AML-193 (cell line): ENCODE measurements around the gene A2M.

Experiments used
- DNase-seq, 2 experiments: peaks; one replicate each; lab custom pipeline; 2025; lab: John Stamatoyannopoulos, UW

A2M gene

DNA sequence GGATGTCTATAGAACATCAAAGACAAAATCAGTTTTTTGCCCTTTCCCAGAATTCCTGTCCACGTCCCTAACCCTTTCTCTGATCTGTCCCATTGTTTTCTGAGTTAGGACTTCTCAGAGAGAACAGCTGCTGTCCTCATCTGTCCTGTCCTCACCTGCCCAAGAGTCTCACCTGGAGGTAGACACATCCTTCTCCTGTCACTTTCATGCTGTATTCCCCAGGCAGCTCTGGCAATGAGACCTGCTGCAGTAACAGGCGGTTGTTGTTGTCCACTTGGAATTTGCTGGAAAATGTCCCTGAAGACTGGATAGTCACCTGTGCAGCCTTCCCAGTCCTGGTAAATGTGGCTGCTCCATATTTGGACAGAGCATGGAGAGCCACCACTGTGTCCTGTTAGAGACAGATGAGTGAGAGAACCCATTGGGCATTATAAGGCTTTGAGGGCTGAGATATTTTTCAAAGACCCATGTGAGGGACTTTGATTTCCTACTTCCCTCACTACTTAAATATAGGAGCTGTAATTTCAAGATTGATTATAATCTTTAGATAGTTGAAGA lies 43.2 kb downstream of the A2M start:
- no peak for DNase-seq

GRCh38 chr12:9071969-9072368 lies 43.8 kb downstream of the A2M start:
- DNase-seq, result no peak

GRCh38 chr12:9071518-9071917 lies 44.2 kb downstream of the A2M start:
- no peak for DNase-seq

- DNase-seq, result no peak
Observed at GRCh38 chr12:9070351-9070750, 45.4 kb downstream of the A2M start.

GRCh38 chr12:9068600-9068999 lies 47.1 kb downstream of the A2M start:
- DNase-seq, result no peak

DNA sequence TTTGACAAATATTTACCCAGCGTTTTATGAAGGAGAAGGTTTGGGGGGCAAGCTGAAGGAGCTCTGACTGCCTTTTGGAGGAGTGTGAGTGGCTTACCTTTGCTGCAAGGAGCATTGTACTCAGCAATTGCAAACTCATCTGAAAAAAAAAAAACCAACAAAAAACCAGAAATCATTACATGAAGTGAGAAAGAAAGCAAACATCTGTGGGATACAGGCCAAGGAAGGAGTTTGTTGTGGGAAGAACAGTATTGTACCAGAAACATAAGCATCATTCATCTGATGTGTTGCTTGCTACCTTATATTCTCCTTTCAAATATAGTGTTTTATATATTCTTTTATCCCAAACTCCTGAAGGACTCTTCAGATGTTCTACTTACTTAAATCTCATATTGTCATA lies 47.6 kb downstream of the A2M start:
- DNase-seq, result no peak

- DNase-seq, result no peak
Observed at GRCh38 chr12:9066755-9067423, 48.8 kb downstream of the A2M start.

GRCh38 chr12:9066183-9066623 lies 49.5 kb downstream of the A2M start:
- DNase-seq, result no peak

- no peak for DNase-seq
Observed at GRCh38 chr12:9065607-9065856, 50.2 kb downstream of the A2M start.

GRCh38 chr12:9064815-9065606 lies 50.7 kb downstream of the A2M start:
- no peak for DNase-seq

- DNase-seq, result no peak
Observed at GRCh38 chr12:9064201-9064814, 51.4 kb downstream of the A2M start.

DNA sequence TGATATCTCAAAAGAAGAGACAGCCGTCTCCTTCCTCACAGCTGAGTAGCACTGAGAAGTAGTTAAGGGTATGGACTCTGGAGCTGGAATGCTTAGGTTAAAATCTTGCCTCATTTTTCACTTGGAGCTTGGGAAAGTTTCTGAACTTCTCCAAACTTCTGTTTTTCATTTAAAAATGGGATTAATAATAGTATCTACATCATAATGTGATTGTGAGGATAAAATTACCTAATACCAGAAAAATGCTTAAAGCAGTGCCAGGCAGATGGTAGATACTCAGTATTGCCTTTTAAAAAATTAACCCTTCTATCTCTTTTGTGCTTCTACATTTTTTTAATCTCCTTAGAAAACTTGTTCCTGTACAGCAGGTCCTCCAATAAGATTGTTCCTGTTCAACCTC lies 63.1 kb downstream of the A2M start:
- no peak for DNase-seq

GRCh38 chr12:9051158-9051550 lies 64.6 kb downstream of the A2M start:
- no peak for DNase-seq

GRCh38 chr12:9050521-9051157 lies 65.1 kb downstream of the A2M start:
- DNase-seq, result no peak

- peak; percentile 66 to 71 for DNase-seq
Observed at GRCh38 chr12:9049520-9050133, 66.1 kb downstream of the A2M start.

GRCh38 chr12:9048930-9049329 lies 66.8 kb downstream of the A2M start:
- no peak for DNase-seq

DNA sequence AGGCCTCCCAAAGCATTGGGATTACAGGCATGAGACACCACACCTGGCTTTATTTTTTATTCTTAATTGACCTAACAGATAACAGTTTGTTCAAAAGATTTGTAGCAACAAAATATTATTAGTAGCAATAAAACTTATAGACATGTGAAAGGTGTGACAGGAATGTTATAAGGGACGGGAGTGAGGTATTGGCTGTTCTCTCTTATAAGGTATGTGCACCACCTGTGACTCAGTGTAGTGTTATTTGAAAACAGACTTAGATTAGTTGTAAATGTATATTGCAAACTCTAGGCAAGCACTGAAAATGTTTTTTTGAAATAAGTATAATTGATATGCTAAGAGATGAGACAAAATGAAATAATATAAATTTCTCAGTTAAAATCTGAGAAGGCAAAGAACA lies 68.6 kb downstream of the A2M start:
- DNase-seq, result no peak

DNA sequence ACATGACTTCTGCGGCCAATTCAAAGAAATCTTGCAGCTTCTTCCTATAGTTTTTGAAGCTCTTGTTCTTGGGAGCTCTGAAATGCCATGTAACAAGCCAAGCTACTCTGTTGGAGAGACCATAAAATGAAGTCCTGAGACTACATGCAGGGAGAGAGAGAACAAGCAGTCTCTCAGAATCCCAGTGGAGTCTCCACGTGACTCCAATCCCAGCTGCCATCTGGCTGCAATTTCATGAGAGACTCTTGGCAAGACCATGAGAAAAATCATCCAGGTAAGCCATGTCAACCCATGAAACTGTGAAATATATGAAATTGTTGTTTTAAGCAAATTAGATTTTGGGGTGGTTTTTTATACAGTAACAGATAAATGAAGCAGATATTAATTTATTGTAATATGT lies 72.0 kb downstream of the A2M start:
- no peak for DNase-seq

GRCh38 chr12:9041321-9041720 lies 74.4 kb downstream of the A2M start:
- no peak for DNase-seq

GRCh38 chr12:9040484-9041186 lies 75.1 kb downstream of the A2M start:
- DNase-seq, result no peak

DNA sequence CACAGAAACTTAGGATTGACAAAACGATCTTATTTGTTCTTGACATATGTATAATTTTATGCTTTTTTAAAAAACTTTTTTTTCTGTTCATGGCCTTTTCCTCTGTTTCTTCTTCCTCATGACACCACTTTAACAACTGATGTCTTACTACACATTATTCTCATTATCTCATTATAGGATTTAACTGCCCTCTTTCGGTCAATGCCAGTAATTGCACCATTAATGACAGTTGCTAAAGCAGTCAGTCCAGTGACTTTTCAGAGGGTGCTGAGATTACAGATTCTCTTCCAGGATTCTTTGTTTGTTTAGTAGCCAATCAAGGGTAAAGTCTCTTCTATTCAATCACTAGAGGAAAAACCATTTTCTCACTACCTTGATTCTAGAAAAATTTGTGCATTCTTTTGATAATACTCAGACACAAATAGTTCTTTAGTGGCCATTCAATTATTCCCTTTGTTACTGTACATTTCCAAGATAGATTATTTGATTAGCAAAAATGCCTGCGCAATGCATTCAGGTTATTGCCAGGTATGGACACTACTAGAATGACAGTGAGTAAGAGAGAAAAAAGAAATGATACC lies 76.2 kb downstream of the A2M start:
- DNase-seq, result peak; percentile 65 to 74
